Neuron (in vitro differentiated cells): Measurements from ENCODE around the gene KLF13.
"Not testable (repeated sequence)": the region's sequence is repeated elsewhere in the genome, so short reads cannot be mapped to it uniquely, and the experiment has no call there.

ENCODE experiments used
- H2AFZ ChIP-seq: one replicate; pipeline ENCODE4 v1.6.1; 2013; ENCODE audit warnings: low read depth, mild to moderate bottlenecking, inconsistent platforms, low read length, moderate library complexity
- H3K27me3 ChIP-seq: one replicate; pipeline ENCODE4 v1.6.1; 2013; ENCODE audit warnings: low read length; ENCODE audit not compliant: insufficient read depth
- H3K36me3 ChIP-seq: one replicate; pipeline ENCODE4 v1.6.1; 2013; ENCODE audit warnings: low read length; ENCODE audit not compliant: insufficient read depth
- H3K4me1 ChIP-seq: one replicate; pipeline ENCODE4 v1.6.1; 2013; ENCODE audit warnings: low read length; ENCODE audit not compliant: insufficient read depth
- H3K4me3 ChIP-seq: 2 replicates; pipeline ENCODE4 v1.5.1; 2013; ENCODE audit warnings: mild to moderate bottlenecking, low read length, moderate library complexity
- H3K9me3 ChIP-seq: one replicate; pipeline ENCODE4 v1.6.1; 2013; ENCODE audit warnings: low read length

The KLF13 gene

DNA sequence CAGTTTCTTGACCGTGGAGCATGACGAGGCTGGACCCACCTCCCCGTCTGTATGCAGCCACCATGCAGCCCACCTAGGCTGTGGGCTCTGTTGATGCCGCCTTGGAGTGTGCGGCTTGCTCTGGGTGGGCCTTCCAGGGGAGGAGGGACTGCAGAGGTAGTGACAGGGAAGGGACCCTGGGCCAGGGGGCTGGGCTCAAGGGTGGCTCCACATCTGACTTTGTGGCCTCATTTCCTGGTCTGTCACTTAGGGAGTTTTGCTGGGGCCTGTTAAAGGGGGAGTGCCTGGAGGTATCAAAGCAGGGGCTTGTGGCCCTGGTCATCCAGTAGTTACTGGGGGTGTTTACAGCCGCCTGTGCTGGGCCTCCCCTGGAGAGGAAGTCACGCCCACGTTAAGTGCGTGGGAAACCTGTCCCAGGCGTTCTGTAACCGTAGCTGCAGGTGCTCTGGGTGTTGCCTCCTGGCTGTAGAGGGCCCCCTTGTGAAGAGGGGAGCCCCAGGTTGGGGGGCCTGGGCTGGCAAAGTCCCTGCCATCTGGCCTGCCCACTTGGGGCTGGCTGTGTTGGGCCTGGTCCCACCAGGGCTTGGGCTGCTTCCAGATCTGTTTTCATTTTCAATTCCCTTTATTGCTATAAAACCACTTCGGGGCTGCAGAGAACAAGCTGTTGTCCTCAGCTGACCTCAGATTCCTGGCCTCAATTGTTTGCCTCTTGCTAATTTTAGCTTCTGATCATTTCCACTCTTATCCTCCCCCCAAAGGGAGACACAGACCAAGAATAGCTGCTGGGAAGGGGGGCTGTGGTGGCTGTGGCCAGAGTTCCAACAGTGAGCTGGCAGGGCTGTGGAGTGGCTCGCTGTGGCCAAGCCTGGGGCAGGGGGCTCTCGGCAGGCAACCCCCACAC is 26.5 kb downstream of the KLF13 start:
- Histone ChIP-seq H3K9me3 (no peaks in the 10 kb centered on the region), H3K4me1 (peaks cover 22% of the 10 kb centered on the region), H3K4me3 (no peak overlapping the region), H3K36me3 (peaks cover 7% of the 10 kb centered on the region), H2AFZ (no peak overlapping the region), H3K27me3 (no peaks in the 10 kb centered on the region)

DNA sequence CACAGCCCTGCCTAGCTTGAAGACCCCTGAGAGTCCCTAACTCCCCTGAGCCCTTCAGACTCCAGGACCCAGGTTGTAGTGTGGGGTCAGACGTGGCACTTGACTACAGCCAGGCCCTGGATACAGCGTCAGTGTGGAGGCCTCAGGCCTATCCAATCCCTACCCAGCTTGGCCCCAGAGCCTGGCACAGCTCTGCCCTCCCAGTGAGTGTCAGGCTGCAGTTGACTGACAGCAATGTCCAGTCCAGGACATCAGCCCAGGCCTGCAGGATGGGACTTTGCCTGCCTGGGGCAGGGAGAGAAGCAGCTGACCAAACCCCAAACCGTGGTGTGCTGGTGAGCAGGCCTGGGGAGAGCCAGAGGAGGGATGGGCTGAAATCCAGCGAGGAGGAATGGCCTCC is 27.3 kb downstream of the KLF13 start:
- no peaks in the 10 kb centered on the region for H3K27me3 ChIP-seq
- no peaks in the 10 kb centered on the region for H3K9me3 ChIP-seq
- no peak overlapping the region for H3K4me3 ChIP-seq
- peaks cover 7% of the 10 kb centered on the region for H3K36me3 ChIP-seq
- H2AFZ ChIP-seq, result no peak overlapping the region
- peaks cover 22% of the 10 kb centered on the region for H3K4me1 ChIP-seq

DNA sequence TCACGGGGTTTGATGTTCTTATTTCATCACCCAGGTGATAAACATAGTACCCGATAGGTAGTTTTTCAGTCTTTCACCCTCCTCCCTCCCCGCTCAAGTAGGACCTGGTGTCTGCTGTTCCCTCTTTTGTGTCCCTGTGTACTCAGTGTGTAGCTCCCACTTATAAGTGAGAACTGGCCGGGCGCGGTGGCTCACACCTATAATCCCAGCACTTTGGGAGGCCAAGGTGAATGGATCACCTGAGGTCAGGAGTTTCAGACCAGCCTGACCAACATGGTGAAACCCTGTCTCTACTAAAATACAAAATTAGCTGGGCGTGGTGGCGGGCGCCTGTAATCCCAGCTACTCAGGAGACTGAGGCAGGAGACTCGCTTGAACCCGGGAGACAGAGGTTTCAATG is 29.5 kb downstream of the KLF13 start:
- H3K4me3 ChIP-seq, H3K27me3 ChIP-seq, H3K9me3 ChIP-seq, H2AFZ ChIP-seq, H3K36me3 ChIP-seq: not testable (repeated sequence)
- H3K4me1 ChIP-seq, result peaks cover 22% of the 10 kb centered on the region

DNA sequence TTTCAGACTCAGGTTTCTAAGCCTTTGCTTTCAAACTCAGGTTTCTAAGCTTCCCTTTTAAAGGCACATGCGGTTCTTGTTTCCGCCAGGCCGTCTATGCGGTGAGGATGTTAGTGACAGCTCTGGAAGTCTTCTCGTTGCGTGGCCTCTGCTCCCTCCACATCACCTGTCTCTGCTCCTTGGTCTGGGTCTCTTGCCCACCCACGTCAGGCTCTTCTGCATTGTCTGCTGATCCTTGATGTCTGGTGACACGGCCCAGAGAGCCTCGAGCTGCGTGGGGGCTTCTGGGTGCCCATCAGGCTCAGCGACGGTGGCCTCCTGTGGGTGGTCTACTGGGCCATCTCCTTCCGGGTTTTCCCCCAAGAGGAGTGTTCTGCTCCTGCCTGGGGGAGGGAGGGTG is 30.5 kb downstream of the KLF13 start:
- no peaks in the 10 kb centered on the region for H3K27me3 ChIP-seq
- H3K36me3 ChIP-seq, result peaks cover 2% of the 10 kb centered on the region
- peaks cover 23% of the 10 kb centered on the region for H3K4me1 ChIP-seq
- H3K9me3 ChIP-seq, result no peaks in the 10 kb centered on the region
- H2AFZ ChIP-seq, result no peak overlapping the region
- H3K4me3 ChIP-seq, result no peak overlapping the region

DNA sequence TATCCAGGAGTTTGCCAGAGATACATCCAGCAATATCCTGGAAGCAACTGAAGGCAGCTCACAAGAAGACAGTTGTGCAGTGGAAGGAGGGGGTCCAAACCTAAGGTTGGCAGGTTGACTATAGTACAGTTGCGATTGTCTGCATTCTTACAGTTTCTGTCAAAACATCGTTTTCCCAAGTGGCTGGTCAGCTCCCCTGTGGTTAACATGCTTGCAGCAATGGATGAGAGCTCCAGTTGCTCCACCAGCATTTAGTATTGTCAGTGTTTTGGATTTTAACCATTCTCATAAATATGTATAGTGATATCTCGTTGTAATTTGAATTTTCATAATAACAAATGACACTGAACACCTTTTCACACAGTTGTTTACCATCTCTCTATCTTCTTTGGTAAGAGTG is 31.5 kb downstream of the KLF13 start:
- H3K27me3 ChIP-seq, result no peaks in the 10 kb centered on the region
- no peak overlapping the region for H3K4me3 ChIP-seq
- H3K36me3 ChIP-seq, result peaks cover 2% of the 10 kb centered on the region
- H2AFZ ChIP-seq, result no peak overlapping the region
- H3K9me3 ChIP-seq, result no peaks in the 10 kb centered on the region
- H3K4me1 ChIP-seq, result peaks cover 13% of the 10 kb centered on the region

DNA sequence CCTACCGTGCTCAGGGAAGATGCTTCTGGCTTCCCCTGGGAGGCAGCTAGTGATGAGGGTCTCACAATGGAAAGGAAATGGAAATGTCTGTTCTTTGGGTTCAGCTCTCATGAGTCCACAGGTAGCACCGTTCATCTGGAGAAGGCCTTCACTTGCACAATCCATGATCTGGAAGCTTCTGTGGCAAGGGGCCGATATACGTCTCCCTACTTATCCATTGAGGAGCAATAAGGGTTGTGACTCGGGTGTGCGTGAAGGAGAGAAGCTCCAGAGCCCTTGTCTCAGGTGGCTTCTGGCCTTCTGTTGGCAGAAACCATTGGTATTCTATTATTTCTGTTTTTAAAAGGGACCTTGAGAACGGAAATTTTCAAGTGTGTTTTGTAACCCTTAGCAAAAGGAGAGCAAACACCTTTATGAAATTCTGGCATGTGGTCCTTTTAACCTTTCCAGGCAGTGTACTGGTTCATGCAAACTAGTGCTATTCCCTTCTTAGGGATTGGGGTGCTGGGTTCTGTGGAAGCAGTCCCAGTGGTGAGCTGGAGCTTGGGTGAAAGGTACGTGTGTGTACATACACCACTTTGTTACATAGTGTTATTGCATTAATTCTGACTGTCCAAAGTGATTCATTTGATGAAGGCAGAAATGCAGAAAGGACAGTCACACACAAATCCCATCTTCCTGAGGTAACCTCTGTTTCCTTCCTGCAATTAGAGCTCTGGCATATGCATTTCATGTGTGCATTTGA is 32.5 kb downstream of the KLF13 start:
- Histone ChIP-seq H3K4me1 (peaks cover 4% of the 10 kb centered on the region), H3K4me3 (no peak overlapping the region), H3K27me3 (no peaks in the 10 kb centered on the region), H3K36me3 (peaks cover 2% of the 10 kb centered on the region), H2AFZ (no peak overlapping the region), H3K9me3 (no peaks in the 10 kb centered on the region)

DNA sequence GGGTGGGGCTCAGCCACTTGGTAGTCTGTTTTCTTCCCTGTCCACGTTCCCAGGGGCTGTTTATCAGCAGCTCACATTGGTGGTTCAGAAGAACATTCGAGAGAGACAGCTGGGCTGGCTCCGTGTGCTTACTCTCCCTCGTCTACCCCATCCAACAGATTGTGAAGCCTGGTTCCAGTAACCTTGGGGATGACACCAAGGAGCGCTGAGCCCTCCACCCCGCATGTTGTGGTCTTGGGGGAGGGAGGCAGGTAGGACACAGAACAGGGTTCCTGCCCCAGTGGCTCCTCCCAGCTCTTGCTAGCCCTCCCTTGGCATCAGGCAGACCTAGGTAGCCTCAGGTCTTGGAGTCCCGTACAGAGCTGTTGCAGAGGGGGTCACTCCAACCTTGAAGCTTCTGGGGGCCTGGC is 33.1 kb downstream of the KLF13 start:
- Histone ChIP-seq H3K9me3 (no peaks in the 10 kb centered on the region), H3K36me3 (peaks cover 2% of the 10 kb centered on the region), H3K4me1 (peaks cover 3% of the 10 kb centered on the region), H2AFZ (no peak overlapping the region), H3K4me3 (no peak overlapping the region), H3K27me3 (no peaks in the 10 kb centered on the region)

DNA sequence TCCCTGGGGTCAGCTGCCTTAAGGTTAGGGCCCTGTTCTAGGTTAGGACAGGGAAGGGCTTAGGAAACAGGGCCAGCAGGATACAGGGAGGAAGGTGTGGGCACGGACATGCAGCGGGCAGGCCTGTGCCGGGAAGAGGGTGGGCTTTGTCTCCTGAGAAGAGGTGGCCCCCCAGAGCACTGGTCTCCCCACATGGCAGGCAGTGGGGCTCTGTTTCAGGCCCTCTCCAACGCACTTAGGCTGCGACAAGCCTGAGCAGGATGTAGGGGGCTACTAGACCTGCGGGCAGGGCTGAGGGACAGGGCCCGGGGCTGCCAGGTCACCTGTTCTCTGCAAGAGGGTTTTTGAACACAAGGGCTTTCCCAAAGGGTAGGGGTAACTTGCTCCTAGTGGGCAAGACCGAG is 33.5 kb downstream of the KLF13 start:
- no peak overlapping the region for H2AFZ ChIP-seq
- no peaks in the 10 kb centered on the region for H3K9me3 ChIP-seq
- no peak overlapping the region for H3K4me3 ChIP-seq
- no peaks in the 10 kb centered on the region for H3K27me3 ChIP-seq
- H3K4me1 ChIP-seq, result peaks cover 3% of the 10 kb centered on the region
- no peaks in the 10 kb centered on the region for H3K36me3 ChIP-seq

DNA sequence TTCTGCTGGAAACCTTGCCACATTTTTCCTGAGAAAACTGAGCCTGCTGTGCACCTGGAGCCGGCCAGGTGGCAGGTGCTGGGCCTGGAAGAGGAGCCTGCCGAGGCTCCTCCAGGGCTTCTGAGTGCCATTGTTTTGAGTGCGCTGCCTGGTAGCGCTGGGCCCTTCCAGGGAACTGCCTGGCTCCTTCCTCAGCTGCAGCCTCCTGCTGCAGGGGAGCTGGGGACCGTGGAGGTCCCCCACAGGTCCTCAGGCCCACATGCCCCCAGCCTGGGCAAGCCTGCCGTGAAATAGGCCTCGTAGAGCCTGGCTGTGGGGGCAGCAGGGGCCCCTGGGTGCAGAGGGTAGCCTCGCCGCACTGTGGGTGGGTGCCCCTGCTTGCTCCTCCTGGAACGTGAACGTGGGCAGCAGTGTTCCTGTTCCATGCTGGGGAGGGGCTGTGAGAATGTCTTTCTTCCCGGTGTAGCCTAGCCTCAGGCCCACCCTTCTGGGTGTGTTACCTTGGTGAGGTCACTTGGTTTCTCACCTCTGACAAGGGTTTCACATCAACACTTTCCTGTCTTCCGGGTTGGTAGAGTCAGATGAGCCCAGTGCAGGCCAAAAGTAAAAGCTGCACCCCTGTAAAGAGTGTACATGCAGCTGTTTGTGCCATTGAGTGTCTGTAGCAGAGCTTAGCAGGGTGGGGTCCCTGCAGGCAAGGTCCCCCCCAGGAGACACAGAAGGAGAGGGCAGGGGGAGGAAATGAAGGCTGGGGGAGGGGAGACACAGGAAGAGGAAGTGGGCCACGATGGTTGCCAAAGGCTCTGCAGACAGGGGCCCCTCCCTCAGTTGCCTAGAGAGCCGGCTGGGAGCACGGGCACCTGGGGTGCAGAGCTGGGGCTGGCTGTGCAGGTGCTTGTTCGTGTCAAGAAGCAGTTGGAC is 34.5 kb downstream of the KLF13 start:
- Histone ChIP-seq H2AFZ (no peak overlapping the region), H3K4me1 (peaks cover 3% of the 10 kb centered on the region), H3K27me3 (no peaks in the 10 kb centered on the region), H3K9me3 (no peaks in the 10 kb centered on the region), H3K4me3 (no peak overlapping the region), H3K36me3 (no peaks in the 10 kb centered on the region)

DNA sequence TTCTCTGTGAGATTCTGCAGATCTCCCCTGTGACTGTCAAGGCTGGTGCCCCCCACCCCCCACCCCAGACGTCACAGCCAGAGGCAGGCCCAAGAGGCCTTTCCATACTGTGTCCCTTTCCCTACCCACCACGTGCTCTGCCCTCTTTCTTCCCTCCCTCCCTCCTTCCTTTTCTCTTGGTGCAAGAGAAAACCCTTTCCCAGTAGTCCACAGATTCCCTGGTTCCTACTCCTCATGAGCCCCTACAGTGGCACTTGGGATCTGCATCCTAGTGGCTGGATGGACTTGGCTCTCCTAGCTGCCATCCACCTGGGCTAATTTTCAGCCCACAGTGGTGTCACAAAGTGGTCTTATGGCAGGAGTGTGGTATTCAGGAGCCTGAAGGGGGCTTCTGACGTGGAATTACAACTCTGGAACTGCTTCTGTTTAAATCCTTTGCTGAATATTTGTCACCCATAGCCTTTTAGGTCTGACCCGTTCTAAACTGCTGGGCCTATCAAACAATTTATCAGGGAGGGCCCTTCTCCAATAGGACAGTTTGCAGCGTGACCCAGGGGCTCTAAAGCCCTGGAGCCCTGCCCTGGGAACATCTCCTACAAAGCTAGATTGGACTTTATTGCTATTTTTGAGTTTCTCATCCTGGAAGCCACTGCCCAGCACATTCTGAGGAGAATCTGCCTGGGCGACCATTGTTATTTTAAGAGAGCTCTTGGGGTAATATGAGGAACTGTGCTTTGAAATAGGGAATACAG is 35.3 kb downstream of the KLF13 start:
- Histone ChIP-seq H3K9me3 (no peaks in the 10 kb centered on the region), H3K4me1 (peaks cover 7% of the 10 kb centered on the region), H2AFZ (no peak overlapping the region), H3K4me3 (no peak overlapping the region), H3K36me3 (no peaks in the 10 kb centered on the region), H3K27me3 (no peaks in the 10 kb centered on the region)

DNA sequence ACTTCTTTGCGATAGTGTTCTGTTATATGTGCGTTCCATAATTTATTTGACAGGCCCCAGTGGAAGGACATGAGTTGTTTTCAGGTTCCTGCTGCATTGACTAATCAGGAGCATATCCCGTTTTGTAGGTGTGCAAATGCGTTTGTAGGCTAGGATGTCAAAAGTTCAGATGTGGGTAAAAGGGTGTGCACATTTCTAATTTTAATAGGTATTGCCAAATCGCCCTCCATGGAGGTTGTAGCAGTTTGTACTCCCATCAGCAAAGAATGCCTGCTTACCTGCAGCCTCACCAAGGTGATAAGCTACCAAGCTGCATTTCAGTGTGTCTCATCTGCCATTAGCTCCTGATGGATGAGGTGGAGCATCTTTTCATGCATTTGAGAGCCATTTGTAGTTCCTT is 36.3 kb downstream of the KLF13 start:
- H3K9me3 ChIP-seq, result no peaks in the 10 kb centered on the region

DNA sequence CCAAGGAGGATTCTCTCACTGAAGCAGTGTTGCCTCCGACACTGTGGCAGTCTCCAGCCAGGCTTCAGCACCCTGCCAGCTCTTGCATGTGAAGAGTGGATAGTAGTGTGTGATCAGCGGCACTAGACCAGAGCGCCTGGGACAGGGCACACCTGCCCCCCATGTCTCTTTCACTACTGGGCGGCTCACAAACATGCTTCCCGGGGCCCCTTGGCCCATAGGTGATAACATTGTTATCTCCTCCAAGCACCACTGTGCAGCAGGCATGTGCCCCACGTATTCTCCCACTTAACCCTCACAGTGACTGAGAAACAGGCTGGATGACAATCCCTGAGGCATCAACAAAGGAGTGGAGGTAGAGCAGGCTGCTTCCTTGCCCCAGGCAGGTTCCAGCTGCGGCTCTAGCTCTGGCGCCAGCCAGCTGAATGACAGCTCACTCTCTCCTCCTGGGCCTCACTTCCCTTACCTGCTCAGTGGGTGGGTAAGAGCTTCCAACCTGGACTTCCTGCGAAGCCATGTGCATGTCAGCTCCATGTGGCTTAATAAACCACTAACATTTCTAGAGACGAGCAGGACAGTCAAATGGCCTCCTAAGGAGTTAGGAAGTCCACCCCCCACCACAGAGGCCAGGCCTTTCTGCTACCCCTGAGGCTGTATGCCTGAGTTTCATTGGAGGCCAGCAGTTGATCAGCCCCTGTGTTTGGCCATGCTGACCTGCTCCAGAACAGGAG is 37.8 kb downstream of the KLF13 start:
- Histone ChIP-seq H3K36me3 (no peaks in the 10 kb centered on the region), H3K4me3 (no peak overlapping the region), H3K9me3 (no peaks in the 10 kb centered on the region), H3K27me3 (no peaks in the 10 kb centered on the region), H3K4me1 (peaks cover 7% of the 10 kb centered on the region), H2AFZ (no peak overlapping the region)

More for the DNA sequence above, 36.3 kb downstream of the KLF13 start:
- no peaks in the 10 kb centered on the region for H3K36me3 ChIP-seq
- H3K4me3 ChIP-seq, result no peak overlapping the region
- H3K4me1 ChIP-seq, result peaks cover 7% of the 10 kb centered on the region
- H3K27me3 ChIP-seq, result no peaks in the 10 kb centered on the region
- no peak overlapping the region for H2AFZ ChIP-seq
